ENCODE data around the gene COX17. TPM values are rescaled to one million over a fixed set of nuclear protein-coding genes. Genes with fewer than 3 reads are reported as not detected.

COX17 gene
- total RNA-seq, 1 donor from 2014 or later = 62.2 TPM

DNA sequence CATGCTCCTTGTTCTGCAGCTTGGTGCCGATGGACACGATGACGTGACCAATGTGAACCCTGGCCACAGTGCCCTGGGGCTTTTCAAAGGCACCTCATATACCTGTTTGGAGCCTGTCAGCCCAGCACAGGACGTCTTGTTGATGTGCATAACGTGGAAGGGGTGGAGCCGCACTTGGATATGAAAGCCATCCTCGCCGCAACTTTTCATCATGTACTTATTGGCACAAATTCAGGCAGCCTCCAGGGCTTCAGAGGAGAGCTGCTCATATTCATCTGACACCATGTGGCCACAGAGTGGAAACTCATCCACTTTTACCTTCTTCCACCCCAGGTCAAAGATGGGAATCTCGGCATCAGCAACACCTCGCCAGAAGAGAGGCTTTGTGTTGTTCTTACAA lies 41.5 kb downstream of the COX17 start:
- Mint-ChIP-seq H3K27ac (no peak overlapping the region), H3K36me3 (ENCODE audit: low read depth) (peaks cover 5% of the 10 kb centered on the region), H3K4me3 (no peak overlapping the region), H3K27me3 (ENCODE audit: insufficient read depth) (peaks cover 2% of the 10 kb centered on the region), H3K9me3 (peaks cover 5% of the 10 kb centered on the region), H3K4me1 (ENCODE audit: low read depth) (peaks cover 43% of the 10 kb centered on the region)
- no peak for DNase-seq (ENCODE audit: low spot score)
- intact Hi-C loops (cut with micrococcal nuclease) = no loop called here

- Mint-ChIP-seq H3K36me3 (ENCODE audit: low read depth) (peaks cover 2% of the 10 kb centered on the region), H3K4me1 (ENCODE audit: low read depth) (peaks cover 37% of the 10 kb centered on the region), H3K27ac (no peak overlapping the region), H3K9me3 (no peaks in the 10 kb centered on the region), H3K27me3 (ENCODE audit: insufficient read depth) (peaks cover 2% of the 10 kb centered on the region), H3K4me3 (no peak overlapping the region)
- intact Hi-C loops (cut with micrococcal nuclease) = no loop called here
- no peak for DNase-seq (ENCODE audit: low spot score)
Measured at GRCh38 chr3:119632829-119633228, 44.4 kb downstream of the COX17 start.

GRCh38 chr3:119632216-119632615 lies 45.0 kb downstream of the COX17 start:
- Mint-ChIP-seq H3K4me1 (ENCODE audit: low read depth) (peaks cover 39% of the 10 kb centered on the region), H3K36me3 (ENCODE audit: low read depth) (peaks cover 4% of the 10 kb centered on the region), H3K9me3 (no peaks in the 10 kb centered on the region), H3K27ac (no peak overlapping the region), H3K27me3 (ENCODE audit: insufficient read depth) (peaks cover 2% of the 10 kb centered on the region), H3K4me3 (no peak overlapping the region)
- no peak for DNase-seq (ENCODE audit: low spot score)
- intact Hi-C loops (cut with micrococcal nuclease) = no loop called here

DNA sequence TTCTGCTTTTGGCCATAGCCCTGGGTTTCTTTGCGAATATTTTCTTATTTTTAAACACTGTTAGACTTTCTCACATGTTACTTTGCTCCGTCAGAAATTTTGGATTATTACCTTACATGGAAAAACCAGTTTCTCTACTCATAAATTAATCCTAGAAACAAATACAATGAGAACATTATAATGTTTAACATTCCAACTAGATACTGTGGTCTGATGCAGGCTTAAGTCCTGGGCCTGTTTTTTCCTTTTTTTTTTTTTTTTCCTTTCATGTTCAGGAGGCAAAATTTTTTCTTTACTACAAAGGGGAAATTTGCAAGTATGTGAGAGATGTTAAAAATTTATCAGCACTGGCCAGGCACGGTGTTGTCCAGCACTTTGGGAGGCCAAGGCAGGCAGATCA lies 45.7 kb downstream of the COX17 start:
- intact Hi-C loops (cut with micrococcal nuclease) = no loop called here
- peaks cover 2% of the 10 kb centered on the region for H3K27me3 Mint-ChIP-seq (ENCODE audit: insufficient read depth)
- no peaks in the 10 kb centered on the region for H3K9me3 Mint-ChIP-seq
- H3K27ac Mint-ChIP-seq = no peak overlapping the region
- no peak for DNase-seq (ENCODE audit: low spot score)
- peaks cover 44% of the 10 kb centered on the region for H3K4me1 Mint-ChIP-seq (ENCODE audit: low read depth)
- no peak overlapping the region for H3K4me3 Mint-ChIP-seq
- H3K36me3 Mint-ChIP-seq (ENCODE audit: low read depth) = peaks cover 4% of the 10 kb centered on the region

DNA sequence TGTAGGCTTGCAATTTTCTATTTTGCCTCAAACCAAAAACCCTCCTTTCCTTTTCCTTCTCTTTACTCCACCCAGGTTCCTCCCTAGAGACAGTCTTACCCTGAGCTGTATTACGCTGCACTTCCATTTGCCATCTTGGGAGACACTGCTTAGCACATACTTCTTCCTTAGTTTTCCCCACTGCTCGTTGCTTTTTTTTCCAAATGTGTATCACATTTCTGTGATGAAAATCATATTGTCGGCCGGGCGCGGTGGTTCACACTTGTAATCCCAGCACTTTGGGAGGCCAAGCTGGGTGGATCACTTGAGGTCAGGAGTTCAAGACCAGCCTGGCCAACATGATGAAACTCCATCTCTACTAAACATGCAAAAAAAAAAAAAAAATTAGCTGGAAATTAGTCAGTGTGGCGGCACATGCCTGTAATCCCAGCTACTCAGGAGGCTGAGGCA lies 46.3 kb downstream of the COX17 start:
- Mint-ChIP-seq H3K36me3 (ENCODE audit: low read depth) (peaks cover 2% of the 10 kb centered on the region), H3K4me3 (no peak overlapping the region), H3K4me1 (ENCODE audit: low read depth) (peaks cover 42% of the 10 kb centered on the region), H3K27ac (no peak overlapping the region), H3K27me3 (ENCODE audit: insufficient read depth) (peaks cover 2% of the 10 kb centered on the region), H3K9me3 (no peaks in the 10 kb centered on the region)
- no peak for DNase-seq (ENCODE audit: low spot score)
- intact Hi-C loops (cut with micrococcal nuclease) = no loop called here

DNA sequence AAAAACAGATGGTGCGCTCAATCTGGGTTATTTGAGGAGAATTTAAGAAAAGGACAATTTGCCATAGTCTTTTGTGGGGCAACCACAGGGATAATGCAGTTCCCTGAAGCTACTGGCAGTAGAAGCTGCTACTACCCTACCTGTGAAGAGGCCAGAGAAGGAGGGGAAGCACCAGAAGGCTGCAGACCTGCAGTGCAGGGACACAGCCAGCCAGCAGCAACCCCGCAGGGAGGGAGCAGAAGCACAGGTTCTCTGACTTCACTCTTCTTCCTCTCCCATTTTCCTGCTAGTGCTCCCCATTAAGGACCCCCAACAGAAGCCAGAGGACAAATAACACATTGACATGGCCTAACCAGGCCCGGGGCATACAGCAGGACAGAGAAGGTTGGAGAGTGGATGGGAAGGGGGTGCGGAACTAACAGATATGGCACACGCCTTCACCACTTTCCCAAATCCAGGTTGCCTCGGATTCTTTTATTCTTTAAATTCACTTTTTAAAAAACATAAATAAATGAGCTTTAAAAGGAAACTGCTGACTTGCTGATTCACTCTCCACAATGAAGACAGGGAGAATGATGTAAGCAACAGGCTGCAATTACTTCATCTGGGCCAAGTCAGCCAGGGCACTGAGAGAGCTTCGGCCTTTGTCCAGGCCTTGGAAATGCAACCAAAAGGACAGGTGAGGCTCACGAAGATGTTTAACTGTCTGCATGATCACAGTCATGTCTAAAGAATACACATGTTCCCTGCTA lies 46.9 kb downstream of the COX17 start:
- no peaks in the 10 kb centered on the region for H3K9me3 Mint-ChIP-seq
- no peak overlapping the region for H3K27ac Mint-ChIP-seq
- no peak for DNase-seq (ENCODE audit: low spot score)
- H3K4me1 Mint-ChIP-seq (ENCODE audit: low read depth) = peaks cover 41% of the 10 kb centered on the region
- no peak overlapping the region for H3K4me3 Mint-ChIP-seq
- intact Hi-C loops (cut with micrococcal nuclease) = no loop called here
- H3K27me3 Mint-ChIP-seq (ENCODE audit: insufficient read depth) = peaks cover 2% of the 10 kb centered on the region
- peaks cover 2% of the 10 kb centered on the region for H3K36me3 Mint-ChIP-seq (ENCODE audit: low read depth)

DNA sequence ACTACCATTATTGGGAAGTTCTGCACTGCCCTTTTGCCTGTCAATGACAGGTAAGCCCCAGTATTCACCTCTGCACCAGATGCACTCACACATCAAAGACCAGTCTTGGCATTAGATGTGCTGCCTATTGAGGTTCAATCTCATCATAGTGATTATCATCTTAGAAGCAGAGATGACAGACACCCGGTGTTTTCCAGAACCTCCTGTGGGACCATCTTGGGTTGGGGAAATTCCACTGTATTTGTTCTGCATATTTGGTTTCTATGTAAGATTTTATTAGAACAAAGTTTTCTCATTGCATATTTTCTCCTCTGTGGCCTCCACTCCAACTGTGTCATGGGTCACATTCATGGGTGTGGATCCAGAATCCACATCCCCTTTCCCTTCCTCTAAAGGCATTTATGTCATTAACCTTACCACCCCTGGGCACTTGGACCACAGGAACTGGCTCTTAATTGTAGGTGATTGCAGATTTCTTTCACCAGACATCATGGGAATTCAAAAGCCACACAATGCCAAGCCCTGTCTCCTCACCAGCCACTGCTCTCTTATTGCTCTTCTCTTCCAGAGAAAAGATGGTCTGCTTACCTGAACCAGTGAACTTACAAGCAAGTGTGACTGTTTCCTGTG lies 48.3 kb downstream of the COX17 start:
- H3K4me1 Mint-ChIP-seq (ENCODE audit: low read depth) = peaks cover 41% of the 10 kb centered on the region
- peak overlapping the region; percentile 8 for H3K4me3 Mint-ChIP-seq

DNA sequence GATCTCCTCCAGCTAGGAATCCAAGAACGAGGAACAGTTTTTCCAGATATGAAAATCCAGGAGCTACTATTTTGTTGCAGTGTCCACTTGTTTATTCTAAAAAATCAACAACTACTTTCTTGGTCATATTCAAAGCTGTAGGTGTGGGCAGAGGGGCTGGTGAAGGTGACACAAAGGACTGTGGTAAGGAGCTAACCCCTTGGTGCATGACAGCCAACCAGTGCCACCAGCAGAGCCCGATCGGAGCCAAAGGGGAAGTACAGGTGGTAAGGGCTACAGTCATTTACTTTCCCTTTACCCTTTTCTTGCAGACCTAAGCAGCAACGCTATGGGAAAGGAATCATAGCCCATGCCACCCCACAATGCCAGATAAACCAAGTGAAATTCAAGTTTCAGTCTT lies 48.8 kb downstream of the COX17 start:
- DNase-seq (ENCODE audit: low spot score) = no peak
- H3K4me3 Mint-ChIP-seq = no peak overlapping the region
- intact Hi-C loops (cut with micrococcal nuclease) = loop anchor here (1.0 to 2.0 kb wide), 2 partner anchors 11 to 48 kb away; partner anchors contain the start of gene COX17
- H3K4me1 Mint-ChIP-seq (ENCODE audit: low read depth) = peaks cover 41% of the 10 kb centered on the region
- peaks cover 2% of the 10 kb centered on the region for H3K36me3 Mint-ChIP-seq (ENCODE audit: low read depth)
- H3K27ac Mint-ChIP-seq = peak overlapping the region; percentile 1
- no peaks in the 10 kb centered on the region for H3K9me3 Mint-ChIP-seq
- peaks cover 2% of the 10 kb centered on the region for H3K27me3 Mint-ChIP-seq (ENCODE audit: insufficient read depth)

More for the DNA sequence above, 48.3 kb downstream of the COX17 start:
- H3K27me3 Mint-ChIP-seq (ENCODE audit: insufficient read depth) = peaks cover 2% of the 10 kb centered on the region
- DNase-seq (ENCODE audit: low spot score) = no peak
- H3K9me3 Mint-ChIP-seq = no peaks in the 10 kb centered on the region
- peaks cover 2% of the 10 kb centered on the region for H3K36me3 Mint-ChIP-seq (ENCODE audit: low read depth)
- H3K27ac Mint-ChIP-seq = no peak overlapping the region
- intact Hi-C loops (cut with micrococcal nuclease) = loop anchor here (1.0 to 2.0 kb wide), 2 partner anchors 10 to 48 kb away; partner anchors contain the start of gene COX17

- Mint-ChIP-seq H3K4me3 (no peak overlapping the region), H3K4me1 (ENCODE audit: low read depth) (peaks cover 41% of the 10 kb centered on the region), H3K9me3 (no peaks in the 10 kb centered on the region), H3K27me3 (ENCODE audit: insufficient read depth) (no peaks in the 10 kb centered on the region), H3K27ac (no peak overlapping the region), H3K36me3 (ENCODE audit: low read depth) (peaks cover 2% of the 10 kb centered on the region)
- no peak for DNase-seq (ENCODE audit: low spot score)
- intact Hi-C loops (cut with micrococcal nuclease) = no loop called here
Measured at GRCh38 chr3:119627461-119627860, 49.7 kb downstream of the COX17 start.

DNA sequence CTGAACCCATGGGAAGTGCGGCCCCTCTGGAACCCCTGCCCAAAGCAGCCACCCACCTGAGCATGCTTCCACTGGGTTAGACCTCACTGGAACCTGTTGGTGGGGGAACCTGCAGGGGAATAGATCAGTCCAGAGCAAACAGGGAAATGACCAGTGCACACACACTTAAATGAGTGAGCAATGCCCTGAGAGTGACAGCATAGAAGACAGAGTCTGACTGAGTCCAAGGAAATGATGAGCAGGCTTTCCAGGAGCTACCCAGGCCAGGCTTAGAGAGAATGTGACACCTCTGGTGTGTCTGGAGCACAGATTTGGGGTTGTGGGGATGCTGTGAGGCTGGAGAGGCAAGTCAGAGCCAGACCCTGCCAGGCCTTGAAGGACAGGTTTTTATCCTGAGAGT lies 51.0 kb downstream of the COX17 start:
- no peak overlapping the region for H3K27ac Mint-ChIP-seq
- H3K27me3 Mint-ChIP-seq (ENCODE audit: insufficient read depth) = no peaks in the 10 kb centered on the region
- H3K36me3 Mint-ChIP-seq (ENCODE audit: low read depth) = peaks cover 2% of the 10 kb centered on the region
- intact Hi-C loops (cut with micrococcal nuclease) = no loop called here
- H3K4me1 Mint-ChIP-seq (ENCODE audit: low read depth) = peaks cover 41% of the 10 kb centered on the region
- H3K4me3 Mint-ChIP-seq = no peak overlapping the region
- no peak for DNase-seq (ENCODE audit: low spot score)
- H3K9me3 Mint-ChIP-seq = no peaks in the 10 kb centered on the region

- H3K9me3 Mint-ChIP-seq = no peaks in the 10 kb centered on the region
- H3K4me1 Mint-ChIP-seq (ENCODE audit: low read depth) = peaks cover 36% of the 10 kb centered on the region
- peaks cover 2% of the 10 kb centered on the region for H3K36me3 Mint-ChIP-seq (ENCODE audit: low read depth)
- no peak overlapping the region for H3K4me3 Mint-ChIP-seq
- intact Hi-C loops (cut with micrococcal nuclease) = loop anchor here (2.0 kb wide), 1 partner anchor 13 kb away; no protein-coding TSS in a partner anchor
- H3K27ac Mint-ChIP-seq = no peak overlapping the region
- no peaks in the 10 kb centered on the region for H3K27me3 Mint-ChIP-seq (ENCODE audit: insufficient read depth)
- DNase-seq (ENCODE audit: low spot score) = no peak
Measured at GRCh38 chr3:119625451-119626153, 51.6 kb downstream of the COX17 start.

DNA sequence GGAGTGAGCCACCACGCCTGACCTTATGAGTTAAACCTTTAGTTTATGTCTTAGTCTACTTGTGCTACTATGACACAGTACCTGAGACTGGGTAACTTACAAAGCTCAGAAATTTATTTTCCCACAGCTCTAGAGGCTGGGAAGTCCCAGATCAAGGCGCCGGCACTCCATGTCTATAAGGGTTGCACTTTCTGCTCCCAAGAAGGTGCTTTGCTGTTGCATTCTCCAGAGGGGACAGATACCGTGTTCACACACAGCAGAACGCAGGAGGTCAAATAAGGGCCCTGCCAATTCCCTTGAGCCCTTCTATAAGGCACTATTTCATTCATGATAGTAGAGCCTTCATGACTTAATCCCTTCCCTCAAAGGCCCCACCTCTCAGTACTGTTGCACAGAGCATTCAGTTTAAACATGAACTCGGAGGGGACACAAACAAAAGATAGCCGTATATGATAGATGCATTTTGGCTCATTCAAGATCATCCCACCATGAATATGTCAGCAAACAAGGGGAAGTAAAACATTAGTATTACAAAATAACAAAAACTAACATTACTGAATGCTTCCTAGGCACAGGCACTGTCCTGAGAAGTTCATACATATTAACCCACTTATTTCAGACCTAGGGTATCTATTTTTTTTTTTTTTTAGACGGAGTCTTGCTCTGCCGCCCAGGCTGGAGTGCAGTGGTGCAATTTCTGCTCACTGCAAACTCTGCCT lies 53.0 kb downstream of the COX17 start:
- intact Hi-C loops (cut with micrococcal nuclease) = loop anchor here (2.0 kb wide), 1 partner anchor 15 kb away; no protein-coding TSS in a partner anchor

More for the DNA sequence above, 53.0 kb downstream of the COX17 start:
- Mint-ChIP-seq H3K27me3 (ENCODE audit: insufficient read depth) (no peaks in the 10 kb centered on the region), H3K4me3 (no peak overlapping the region), H3K9me3 (no peaks in the 10 kb centered on the region), H3K27ac (no peak overlapping the region), H3K4me1 (ENCODE audit: low read depth) (peaks cover 31% of the 10 kb centered on the region), H3K36me3 (ENCODE audit: low read depth) (peaks cover 2% of the 10 kb centered on the region)
- no peak for DNase-seq (ENCODE audit: low spot score)

All from activated T-helper 1 cell treated with anti-CD3 and anti-CD28 coated beads, Interleukin-12 subunit alpha, Interleukin-12 subunit beta, Interleukin-2, Interleukin-4 antibody, amounts not matched to agents 30 ng/mL and 10 ng/mL and 1 ng/mL, durations not matched to agents 14 hours and 24 hours and 36 hours (primary cell).